Epithelial cell of prostate (primary cell): ENCODE results near the gene CALR.
"Not testable (repeated sequence)": the region's sequence is repeated elsewhere in the genome, so short reads cannot be mapped to it uniquely, and the experiment has no call there.

Experiments used
- DNase-seq: peaks from one replicate; pipeline ENCODE4 v3.0.0-alpha.2; 2011; ENCODE audit warnings: low read depth, low spot score
- H3K27ac ChIP-seq: fragments of 450-650 bp; 2 replicates; pipeline ENCODE4 v1.5.1; 2017; ENCODE audit warnings: mild to moderate bottlenecking

Gene CALR

DNA sequence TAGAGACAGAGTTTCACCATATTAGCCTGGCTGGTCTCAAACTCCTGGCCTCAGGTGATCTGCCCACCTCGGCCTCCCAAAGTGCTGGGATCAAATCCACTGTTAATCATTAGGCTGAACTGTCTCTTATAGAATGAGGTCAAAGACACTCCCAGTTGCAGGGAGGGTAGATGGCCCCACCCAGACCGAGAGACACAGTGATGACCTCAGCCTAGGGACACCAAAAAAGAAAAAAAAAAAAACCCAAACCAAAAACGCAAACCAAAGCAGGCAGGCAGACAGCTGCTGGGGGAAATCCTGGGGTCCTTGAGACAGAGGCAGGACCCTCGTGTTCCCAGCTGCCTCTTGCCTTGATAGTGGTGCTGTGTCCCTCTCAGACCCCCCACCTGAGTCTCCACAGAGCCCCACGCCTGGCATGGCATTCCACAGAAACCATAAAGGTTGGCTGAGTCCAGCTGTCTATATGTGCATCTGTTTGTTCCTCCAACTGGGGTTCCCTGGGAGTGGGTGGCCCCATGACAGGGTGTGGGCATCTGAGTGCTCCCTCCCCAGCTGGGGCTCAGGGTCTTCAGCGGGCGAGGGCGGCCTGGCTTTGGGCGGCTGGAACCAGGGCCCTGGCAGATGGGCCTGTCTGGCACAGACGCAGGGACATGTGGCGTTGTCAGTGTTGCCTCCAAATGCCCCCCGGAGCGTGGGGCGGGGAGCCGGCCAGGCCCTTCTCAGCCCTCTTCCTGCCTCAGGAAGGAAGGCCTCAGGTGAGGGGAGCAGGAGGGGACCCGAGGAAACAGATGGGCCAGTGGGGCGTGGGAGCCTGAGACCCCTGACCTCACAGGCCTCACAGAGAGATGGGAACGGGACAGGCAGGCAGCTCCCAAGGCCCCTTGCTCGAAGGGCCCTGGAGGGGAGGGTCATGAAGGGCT lies 36.2 kb downstream of the CALR start:
- H3K27ac ChIP-seq, result no peak overlapping the region
- no peak for DNase-seq

GRCh38 chr19:12975221-12975741 lies 36.9 kb downstream of the CALR start:
- no peak overlapping the region for H3K27ac ChIP-seq
- DNase-seq, result no peak

DNA sequence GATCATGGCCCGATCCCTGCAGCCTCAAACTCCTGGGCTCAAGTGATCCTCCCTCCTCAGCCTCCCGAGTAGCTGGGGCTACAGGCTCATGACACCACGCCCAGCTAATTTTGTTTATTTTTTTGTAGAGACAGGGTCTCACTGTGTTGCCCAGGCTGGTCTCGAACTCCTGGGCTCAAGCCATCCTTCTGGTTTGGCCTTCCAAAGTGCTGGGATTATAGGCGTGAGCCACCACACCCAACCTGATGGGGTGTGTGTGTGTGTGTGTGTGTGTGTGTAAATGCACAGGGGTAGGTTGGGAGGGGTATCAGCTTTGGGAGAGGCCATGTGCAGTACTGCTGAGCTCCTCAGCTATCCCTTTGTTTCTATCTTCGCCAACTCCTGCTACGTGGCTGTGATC lies 37.7 kb downstream of the CALR start:
- not testable (repeated sequence) for DNase-seq, H3K27ac ChIP-seq

- DNase-seq, result no peak
- H3K27ac ChIP-seq, result no peak overlapping the region
Observed at GRCh38 chr19:12979974-12980373, 41.6 kb downstream of the CALR start.

DNA sequence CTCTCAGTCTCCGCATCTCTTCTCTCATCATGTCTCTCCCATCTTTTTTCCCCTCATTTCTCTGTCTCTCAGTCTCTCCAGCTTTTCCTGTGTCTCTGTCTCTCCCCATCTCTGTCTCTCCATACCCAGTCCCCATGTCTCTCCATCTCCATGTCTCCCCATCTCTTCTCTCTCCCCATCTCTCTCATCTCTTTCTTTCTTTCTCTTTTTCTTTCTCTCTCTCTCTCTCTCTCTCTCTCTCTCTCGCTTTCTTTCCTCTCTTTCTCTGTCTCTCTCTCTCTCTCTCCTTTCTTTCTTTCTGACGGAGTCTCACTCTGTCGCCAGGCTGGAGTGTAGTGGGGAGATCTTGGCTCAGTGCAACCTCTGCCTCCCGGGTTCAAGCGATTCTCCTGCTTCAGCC lies 44.2 kb downstream of the CALR start:
- no peak for DNase-seq
- H3K27ac ChIP-seq, result no peak overlapping the region

DNA sequence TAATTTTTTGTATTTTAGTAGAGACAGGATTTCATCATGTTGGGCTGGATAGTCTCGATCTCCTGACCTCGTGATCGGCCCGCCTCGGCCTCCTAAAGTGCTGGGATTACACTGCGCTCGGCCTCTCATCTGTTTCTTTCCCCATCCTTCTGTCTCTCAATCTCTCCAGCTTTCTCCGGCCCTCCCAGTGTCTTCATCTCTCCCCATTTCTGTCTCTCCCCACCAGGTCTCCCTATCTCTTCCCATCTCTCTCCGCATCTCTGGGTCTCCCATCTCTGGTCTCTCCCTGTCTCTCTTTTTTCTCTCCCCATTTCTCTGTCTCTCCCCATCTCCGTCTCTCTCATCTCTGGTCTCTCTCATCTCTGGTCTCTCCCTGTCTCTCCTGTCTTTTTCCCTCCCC lies 44.7 kb downstream of the CALR start:
- no peak overlapping the region for H3K27ac ChIP-seq

DNA sequence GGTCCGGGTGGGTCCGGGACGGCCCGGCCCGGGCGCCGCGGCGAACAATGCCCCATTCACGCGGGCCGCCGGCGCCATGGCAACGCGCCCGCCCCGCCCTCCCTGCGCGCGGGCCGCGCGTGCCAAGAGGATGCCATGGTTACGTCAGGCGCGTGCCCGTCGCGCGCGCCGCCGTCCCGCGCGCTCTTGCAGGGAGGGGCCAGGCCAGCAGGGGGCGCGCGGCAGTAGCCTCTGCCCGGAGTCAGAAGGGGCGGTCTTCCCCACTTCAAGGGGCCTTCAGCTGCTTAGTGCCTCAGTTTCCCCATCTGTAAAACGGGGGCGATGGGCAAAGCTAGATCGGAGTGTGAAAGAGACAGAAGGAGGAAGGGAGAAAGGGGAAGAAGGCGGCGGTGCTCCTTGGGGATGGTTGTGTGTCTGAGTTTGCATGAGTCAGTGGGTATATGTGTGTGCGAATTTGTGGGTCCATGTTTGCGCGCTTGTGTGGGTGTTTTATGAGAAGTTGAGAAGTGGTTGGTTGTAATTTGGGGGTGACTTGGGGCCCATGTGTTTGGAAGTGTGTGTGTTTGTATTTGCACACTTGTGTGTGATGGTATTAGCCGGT lies 45.2 kb downstream of the CALR start:
- no peak for DNase-seq
- H3K27ac ChIP-seq, result no peak overlapping the region

More for the DNA sequence above, 44.7 kb downstream of the CALR start:
- DNase-seq, result no peak

DNA sequence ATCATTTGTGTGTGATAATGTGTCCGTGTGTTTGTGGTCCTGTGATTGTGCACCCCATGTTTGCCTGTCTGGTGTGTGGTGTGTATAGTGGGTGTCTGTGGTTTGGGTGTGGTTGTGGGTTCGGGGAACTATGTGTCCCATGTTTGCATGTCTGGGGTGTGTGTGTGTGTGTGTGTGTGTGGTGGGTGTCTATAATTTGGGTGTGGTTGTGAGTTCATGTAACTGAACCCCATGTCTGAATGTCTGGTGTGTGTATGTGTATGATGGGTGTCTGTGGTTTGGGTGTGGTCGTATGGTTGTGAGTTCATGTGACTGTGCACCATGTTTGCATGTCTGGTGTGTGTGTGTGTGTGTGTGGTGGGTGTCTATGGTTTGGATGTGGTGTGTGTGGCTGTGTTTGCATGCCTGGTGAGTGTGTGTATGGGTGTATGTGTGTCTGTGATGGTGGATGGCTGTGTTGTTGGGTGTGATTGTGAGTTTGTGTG lies 45.8 kb downstream of the CALR start:
- no peak overlapping the region for H3K27ac ChIP-seq
- no peak for DNase-seq

- no peak overlapping the region for H3K27ac ChIP-seq
Observed at GRCh38 chr19:12984683-12985048, 46.3 kb downstream of the CALR start.

GRCh38 chr19:12985049-12985776 lies 46.8 kb downstream of the CALR start:
- no peak for DNase-seq
- no peak overlapping the region for H3K27ac ChIP-seq

More at GRCh38 chr19:12984683-12985048, 46.3 kb downstream of the CALR start:
- DNase-seq, result no peak

GRCh38 chr19:12986726-12987125 lies 48.3 kb downstream of the CALR start:
- no peak overlapping the region for H3K27ac ChIP-seq
- DNase-seq, result no peak

DNA sequence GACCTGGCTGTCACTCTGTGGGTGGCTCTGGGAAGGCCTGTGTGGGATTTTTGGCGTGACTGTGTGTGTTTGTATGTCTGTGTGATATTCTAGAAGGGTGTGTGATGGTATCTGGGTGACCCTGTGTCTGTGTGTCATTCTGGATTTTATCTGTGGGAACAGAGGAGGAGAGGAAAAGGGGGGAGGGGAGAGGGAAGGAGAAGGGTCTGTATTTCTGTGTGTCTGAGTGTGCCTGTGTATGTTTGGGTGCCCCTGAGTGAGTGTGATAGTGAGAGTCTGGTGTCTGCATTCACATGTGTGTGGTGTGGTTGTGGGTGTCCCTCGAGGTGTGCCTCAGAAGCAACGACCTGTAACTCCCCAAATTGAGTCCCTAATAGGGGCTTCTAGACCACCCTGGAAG lies 48.8 kb downstream of the CALR start:
- DNase-seq, result no peak
- no peak overlapping the region for H3K27ac ChIP-seq

GRCh38 chr19:12987781-12988180 lies 49.4 kb downstream of the CALR start:
- no peak for DNase-seq
- H3K27ac ChIP-seq, result no peak overlapping the region

DNA sequence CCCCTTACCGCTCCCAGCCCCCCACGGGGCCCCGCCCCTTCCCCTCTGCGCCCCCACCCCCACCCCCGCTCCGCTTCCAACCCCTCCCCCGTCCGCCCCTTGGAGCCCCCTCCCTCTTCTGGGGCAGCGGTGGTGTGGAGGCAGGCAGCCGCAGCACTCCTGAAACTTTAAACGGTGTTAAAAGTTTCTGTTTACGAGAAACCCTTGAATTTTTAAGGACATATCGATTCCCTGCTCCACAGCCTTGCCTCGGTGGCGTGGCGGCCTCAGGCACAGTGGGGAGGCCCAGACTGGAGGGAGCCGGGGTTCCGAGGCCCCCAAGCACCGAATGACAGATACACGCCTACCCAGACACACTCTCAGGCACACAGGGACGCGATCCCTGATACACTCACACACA lies 52.0 kb downstream of the CALR start:
- no peak overlapping the region for H3K27ac ChIP-seq
- no peak for DNase-seq

DNA sequence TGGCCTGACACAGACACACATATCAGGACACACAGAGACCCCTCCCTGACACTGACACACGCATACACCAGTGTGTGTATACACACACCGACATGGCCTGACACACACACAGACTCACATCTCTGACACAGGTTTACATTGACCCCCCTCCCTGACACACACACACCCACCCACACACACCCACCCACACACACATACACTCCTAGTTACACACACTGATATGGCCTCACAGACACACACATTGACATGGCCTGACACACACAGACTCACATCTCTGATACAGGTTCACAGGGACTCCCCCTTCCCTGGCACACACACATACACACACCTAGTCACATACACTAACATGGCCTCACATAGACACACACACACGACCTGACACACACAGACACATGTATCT lies 52.4 kb downstream of the CALR start:
- DNase-seq, result no peak
- no peak overlapping the region for H3K27ac ChIP-seq

DNA sequence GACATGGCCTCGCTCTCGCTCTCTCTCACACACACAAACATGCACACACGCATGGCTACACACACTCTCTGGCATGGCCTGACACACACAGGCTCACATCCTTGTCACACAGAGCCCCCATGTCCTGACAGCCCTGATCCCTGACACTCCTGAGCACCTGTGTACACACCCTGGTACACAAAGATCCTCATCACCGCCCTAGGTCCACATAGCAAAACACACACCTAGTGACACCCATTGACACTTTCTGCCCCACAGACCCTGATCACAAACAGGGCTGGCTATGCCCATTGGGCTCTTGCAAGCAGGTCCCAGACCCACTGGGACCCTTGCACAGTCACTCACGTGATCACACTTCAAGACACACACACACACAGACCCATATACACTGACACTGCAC lies 52.9 kb downstream of the CALR start:
- no peak overlapping the region for H3K27ac ChIP-seq
- DNase-seq, result no peak

DNA sequence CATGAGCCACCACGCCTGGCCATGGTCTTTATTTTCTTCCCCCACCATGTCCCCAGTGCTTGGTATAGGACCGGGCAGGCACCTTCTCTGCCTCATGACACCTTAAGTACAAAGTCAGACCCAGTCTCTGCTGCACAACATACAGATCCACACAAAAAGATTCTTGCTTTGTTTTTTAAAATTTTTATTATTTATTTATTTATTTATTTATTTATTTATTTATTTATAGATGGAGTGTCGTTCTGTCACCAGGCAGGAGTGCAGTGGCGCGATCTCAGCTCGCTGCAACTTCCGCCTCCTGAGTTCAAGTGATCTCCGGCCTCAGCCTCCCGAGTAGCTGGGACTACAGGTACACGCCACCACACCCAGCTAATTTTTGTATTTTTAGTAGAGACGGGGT lies 54.3 kb downstream of the CALR start:
- no peak for DNase-seq
- no peak overlapping the region for H3K27ac ChIP-seq

- DNase-seq, result no peak
Observed at GRCh38 chr19:12993562-12993961, 55.2 kb downstream of the CALR start.

More at GRCh38 chr19:12993562-12993961, 55.2 kb downstream of the CALR start:
- H3K27ac ChIP-seq, result no peak overlapping the region
